ENCODE measurements around the gene SRCAP.

DNA sequence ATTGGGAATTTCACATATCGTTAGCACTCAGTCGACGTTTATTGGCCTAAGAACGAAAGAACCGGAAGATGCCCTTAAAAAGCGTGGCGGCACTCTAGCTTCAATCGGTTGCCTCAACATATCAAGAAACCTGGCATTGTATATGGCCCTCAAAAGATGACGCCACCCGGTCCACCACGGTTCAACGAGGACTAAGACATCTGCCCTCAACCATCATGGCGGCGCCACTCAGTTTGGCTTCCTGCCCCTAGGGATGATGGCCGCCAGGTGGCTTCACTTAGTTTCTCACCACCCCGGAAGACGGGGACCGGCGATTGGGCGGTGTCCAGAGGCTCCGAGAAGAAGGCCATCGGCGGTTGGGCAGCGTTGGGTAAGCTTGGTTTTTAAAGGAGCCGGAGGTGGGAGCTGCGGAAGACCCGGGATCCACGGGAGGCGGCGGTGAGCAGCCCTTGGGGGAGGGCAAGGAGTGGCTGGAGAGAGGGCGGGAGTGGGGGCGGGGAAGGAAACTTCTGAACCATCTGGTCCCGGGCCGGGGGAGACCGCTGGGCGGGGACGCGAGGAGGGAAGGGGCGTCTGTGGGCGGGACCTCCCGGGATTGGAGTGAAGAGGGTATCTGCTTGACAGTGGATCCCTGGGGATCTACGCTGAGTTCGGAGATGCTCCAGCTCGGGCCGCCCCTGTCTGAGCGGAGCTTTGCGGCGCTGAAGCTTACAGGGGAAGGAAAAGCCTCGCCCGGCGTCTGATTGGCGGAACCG lies 48.4 kb upstream of the SRCAP start, which contains the start of gene PRR14:
- peak in 1 of 2 donors; percentile 55 for TF ChIP-seq POLR2A (IDR thresholded peaks at IDR 0.05)
- TF ChIP-seq, protein P1, sequence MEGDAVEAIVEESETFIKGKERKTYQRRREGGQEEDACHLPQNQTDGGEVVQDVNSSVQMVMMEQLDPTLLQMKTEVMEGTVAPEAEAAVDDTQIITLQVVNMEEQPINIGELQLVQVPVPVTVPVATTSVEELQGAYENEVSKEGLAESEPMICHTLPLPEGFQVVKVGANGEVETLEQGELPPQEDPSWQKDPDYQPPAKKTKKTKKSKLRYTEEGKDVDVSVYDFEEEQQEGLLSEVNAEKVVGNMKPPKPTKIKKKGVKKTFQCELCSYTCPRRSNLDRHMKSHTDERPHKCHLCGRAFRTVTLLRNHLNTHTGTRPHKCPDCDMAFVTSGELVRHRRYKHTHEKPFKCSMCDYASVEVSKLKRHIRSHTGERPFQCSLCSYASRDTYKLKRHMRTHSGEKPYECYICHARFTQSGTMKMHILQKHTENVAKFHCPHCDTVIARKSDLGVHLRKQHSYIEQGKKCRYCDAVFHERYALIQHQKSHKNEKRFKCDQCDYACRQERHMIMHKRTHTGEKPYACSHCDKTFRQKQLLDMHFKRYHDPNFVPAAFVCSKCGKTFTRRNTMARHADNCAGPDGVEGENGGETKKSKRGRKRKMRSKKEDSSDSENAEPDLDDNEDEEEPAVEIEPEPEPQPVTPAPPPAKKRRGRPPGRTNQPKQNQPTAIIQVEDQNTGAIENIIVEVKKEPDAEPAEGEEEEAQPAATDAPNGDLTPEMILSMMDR (IDR thresholded peaks at IDR 0.05) = peak in 4 of 6 experiments; percentile 21 to 51 (median 38)
